Hematopoietic multipotent progenitor cell treated with erythropoietin and hydrocortisone succinate and interleukin-3 and kit ligand, for 4 days (in vitro differentiated cells): ENCODE data around the gene HPCAL1.
"Not testable (repeated sequence)": the region's sequence is repeated elsewhere in the genome, so short reads cannot be mapped to it uniquely, and the experiment has no call there.

Source experiments
- DNase-seq: peaks from one replicate; pipeline ENCODE4 v3.0.0-alpha.2; 2015

The HPCAL1 gene

GRCh38 chr2:10285556-10286198, 17.0 kb upstream of the HPCAL1 start:
- peak; percentile 89 for DNase-seq

- no peak for DNase-seq
Observed at GRCh38 chr2:10286216-10287037, 16.3 kb upstream of the HPCAL1 start.

- DNase-seq: no peak
Observed at GRCh38 chr2:10287761-10288160, 14.9 kb upstream of the HPCAL1 start.

GRCh38 chr2:10288606-10289005, 14.1 kb upstream of the HPCAL1 start:
- DNase-seq: no peak

GRCh38 chr2:10289352-10289751, 13.4 kb upstream of the HPCAL1 start:
- no peak for DNase-seq

GRCh38 chr2:10289891-10290290, 12.8 kb upstream of the HPCAL1 start:
- DNase-seq: no peak

GRCh38 chr2:10291376-10291775, 11.3 kb upstream of the HPCAL1 start:
- DNase-seq: not testable (repeated sequence)

GRCh38 chr2:10292033-10292432, 10.7 kb upstream of the HPCAL1 start:
- no peak for DNase-seq

GRCh38 chr2:10293603-10294002, 9.1 kb upstream of the HPCAL1 start:
- DNase-seq: no peak

- no peak for DNase-seq
Observed at GRCh38 chr2:10294077-10294476, 8.6 kb upstream of the HPCAL1 start.

GRCh38 chr2:10295649-10296048, 7.1 kb upstream of the HPCAL1 start:
- not testable (repeated sequence) for DNase-seq

- no peak for DNase-seq
Observed at GRCh38 chr2:10296142-10296541, 6.6 kb upstream of the HPCAL1 start.

GRCh38 chr2:10297191-10297830, 5.4 kb upstream of the HPCAL1 start:
- no peak for DNase-seq

- peak; percentile 72 for DNase-seq
Observed at GRCh38 chr2:10297959-10298531, 4.7 kb upstream of the HPCAL1 start.

GRCh38 chr2:10298777-10299176, 3.9 kb upstream of the HPCAL1 start:
- not testable (repeated sequence) for DNase-seq

- no peak for DNase-seq
Observed at GRCh38 chr2:10300328-10300920, 2.3 kb upstream of the HPCAL1 start.

GRCh38 chr2:10300997-10301940, 1.4 kb upstream of the HPCAL1 start:
- DNase-seq: no peak

- DNase-seq: no peak
Observed at GRCh38 chr2:10301941-10302478, 694 bp upstream of the HPCAL1 start.

- peak; percentile 36 for DNase-seq
Observed at GRCh38 chr2:10303181-10303693, 533 bp downstream of the HPCAL1 start.

GRCh38 chr2:10303694-10304378, 1.1 kb downstream of the HPCAL1 start:
- peak; percentile 76 for DNase-seq
